Mammary microvascular endothelial cell (primary cell): ENCODE results near the gene RAB36. TPM values are rescaled to one million over a fixed set of nuclear protein-coding genes. Genes with fewer than 3 reads are reported as not detected.

ENCODE experiments used
- total RNA-seq: library from RNA; depleted of rRNA; stranded (reverse); fragments of >200 nt; gene quantifications from 2 replicates; pipeline ENCODE4 v1.2.3, GENCODE V29; 2015

The RAB36 gene, protein sequence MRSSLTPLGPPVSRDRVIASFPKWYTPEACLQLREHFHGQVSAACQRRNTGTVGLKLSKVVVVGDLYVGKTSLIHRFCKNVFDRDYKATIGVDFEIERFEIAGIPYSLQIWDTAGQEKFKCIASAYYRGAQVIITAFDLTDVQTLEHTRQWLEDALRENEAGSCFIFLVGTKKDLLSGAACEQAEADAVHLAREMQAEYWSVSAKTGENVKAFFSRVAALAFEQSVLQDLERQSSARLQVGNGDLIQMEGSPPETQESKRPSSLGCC
- 0.73 and 1.3 TPM in 2 replicates for total RNA-seq

DNA sequence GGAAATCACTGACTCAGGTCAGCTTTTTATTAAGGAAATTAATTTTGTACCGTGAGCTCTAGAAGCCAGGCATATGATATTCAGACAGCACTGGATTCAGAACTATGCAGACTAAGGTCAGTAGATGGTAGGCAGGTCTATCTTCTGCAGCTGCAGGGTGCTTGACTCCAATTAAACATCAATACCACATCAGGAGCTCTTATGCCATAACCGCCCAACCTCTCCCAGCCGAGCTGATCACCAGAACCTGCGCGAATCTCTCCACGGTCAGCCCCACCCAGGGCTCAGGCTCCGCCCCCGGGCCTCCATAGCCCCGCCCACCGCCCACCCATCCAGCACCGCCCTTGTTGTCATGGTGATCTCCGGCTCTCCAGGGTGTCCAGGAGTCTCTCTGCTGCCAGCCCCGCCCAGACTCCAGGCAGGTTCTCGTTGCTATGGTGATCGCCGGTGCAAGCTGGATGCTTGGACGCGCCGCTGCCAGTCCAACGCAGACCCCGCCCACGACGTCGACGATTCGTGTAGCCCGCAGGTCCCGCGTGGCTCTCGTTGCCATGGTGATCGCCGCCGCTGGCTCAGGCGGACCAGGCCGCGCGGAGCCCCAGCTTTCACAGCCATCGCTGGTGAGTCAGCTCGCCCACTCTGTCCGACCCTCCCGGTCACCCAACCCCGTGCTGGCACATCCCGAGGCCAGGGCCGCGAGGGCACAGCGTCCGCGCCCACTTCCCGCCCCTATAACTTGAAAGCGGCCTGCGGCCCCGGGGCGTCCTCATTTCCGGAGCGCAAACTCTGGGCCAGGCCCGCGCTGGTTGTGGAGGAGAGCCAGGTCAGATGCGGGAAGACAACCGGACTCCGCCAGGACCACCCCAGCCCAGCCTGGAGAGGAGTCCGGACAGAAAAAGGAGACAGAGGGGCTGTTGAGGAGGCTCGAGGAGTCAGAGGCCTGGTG lies at the start of gene RAB36:
RAB36 (plus strand) TSS at position 546 of the 946 bp plus-strand sequence. CDS start 1,140 bp downstream, outside the sequence.

DNA sequence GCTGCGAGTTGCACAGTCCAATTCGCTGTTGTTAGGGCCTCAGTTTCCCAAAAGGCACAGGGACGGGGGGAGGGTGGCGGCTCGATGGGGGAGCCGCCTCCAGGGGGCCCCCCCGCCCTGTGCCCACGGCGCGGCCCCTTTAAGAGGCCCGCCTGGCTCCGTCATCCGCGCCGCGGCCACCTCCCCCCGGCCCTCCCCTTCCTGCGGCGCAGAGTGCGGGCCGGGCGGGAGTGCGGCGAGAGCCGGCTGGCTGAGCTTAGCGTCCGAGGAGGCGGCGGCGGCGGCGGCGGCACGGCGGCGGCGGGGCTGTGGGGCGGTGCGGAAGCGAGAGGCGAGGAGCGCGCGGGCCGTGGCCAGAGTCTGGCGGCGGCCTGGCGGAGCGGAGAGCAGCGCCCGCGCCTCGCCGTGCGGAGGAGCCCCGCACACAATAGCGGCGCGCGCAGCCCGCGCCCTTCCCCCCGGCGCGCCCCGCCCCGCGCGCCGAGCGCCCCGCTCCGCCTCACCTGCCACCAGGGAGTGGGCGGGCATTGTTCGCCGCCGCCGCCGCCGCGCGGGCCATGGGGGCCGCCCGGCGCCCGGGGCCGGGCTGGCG lies 35.1 kb downstream of the RAB36 start, which contains the start of gene BCR:
BCR (plus strand) TSS at position 209 of the 592 bp plus-strand sequence. CDS start 452 bp downstream, outside the sequence.

Other genes starting within 250 kb of the RAB36 start
- 0.34 and 0.47 TPM in 2 replicates for gene GNAZ, start 75.0 kb upstream of the RAB36 start, total RNA-seq
- gene RSPH14, start 3.5 kb upstream of the RAB36 start, total RNA-seq = not detected in 2 replicates
- 57.7 and 74.6 TPM in 2 replicates for gene BCR, start 35.0 kb downstream of the RAB36 start, total RNA-seq